Measurements from ENCODE around the gene LRP1B. TPM values are rescaled to one million over a fixed set of nuclear protein-coding genes. Genes with fewer than 3 reads are reported as not detected.

The LRP1B gene
- total RNA-seq, 4 donors from 2014 or later: 0.85 to 3.3 (median 1.1) TPM; not detected in 1

DNA sequence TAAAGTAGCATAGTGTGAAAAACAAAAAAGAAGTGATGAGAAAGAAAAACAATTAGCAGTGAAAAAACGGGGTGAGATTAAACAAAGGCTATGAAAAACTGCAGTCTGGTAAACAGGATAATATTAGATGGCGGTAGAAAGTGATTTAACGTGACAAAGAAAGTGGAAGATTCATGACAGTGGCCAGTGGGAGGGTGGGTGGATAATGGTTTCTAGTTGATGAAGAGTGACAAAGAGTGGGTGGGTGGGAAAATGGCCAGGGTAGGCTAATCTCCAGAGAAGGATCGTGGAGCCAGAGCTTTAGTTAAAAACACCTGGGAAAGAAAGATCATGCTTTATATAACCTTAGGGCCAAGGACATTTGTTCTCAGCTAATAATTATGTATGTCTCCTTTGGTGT, 1667.8 kb downstream of the LRP1B start:
- H3K4me1 ChIP-seq: no peaks in the 10 kb centered on the region
- TF ChIP-seq POLR2A (IDR thresholded peaks at IDR 0.05): no peak
- TF ChIP-seq, protein P1, sequence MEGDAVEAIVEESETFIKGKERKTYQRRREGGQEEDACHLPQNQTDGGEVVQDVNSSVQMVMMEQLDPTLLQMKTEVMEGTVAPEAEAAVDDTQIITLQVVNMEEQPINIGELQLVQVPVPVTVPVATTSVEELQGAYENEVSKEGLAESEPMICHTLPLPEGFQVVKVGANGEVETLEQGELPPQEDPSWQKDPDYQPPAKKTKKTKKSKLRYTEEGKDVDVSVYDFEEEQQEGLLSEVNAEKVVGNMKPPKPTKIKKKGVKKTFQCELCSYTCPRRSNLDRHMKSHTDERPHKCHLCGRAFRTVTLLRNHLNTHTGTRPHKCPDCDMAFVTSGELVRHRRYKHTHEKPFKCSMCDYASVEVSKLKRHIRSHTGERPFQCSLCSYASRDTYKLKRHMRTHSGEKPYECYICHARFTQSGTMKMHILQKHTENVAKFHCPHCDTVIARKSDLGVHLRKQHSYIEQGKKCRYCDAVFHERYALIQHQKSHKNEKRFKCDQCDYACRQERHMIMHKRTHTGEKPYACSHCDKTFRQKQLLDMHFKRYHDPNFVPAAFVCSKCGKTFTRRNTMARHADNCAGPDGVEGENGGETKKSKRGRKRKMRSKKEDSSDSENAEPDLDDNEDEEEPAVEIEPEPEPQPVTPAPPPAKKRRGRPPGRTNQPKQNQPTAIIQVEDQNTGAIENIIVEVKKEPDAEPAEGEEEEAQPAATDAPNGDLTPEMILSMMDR (IDR thresholded peaks at IDR 0.05): no peak
- no peak overlapping the region for H3K27ac ChIP-seq

DNA sequence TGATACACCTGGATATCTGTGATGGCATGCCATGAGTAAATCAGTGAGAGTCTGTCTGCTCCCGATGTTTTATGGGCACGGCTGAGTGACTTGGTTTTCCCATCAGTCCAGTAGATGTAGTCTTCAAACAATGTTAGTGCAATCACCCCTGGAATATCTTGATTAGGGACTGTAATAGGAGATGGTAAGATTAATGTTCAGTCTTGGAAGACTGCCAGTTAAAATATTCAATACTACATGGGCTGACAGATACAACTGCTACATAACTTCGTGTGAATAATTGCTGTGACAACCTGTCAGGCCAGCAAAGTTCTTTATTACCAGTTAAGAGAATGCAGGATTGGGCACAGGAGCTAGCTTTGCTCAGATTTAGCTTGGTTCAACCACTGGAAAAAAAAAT, 1673.3 kb downstream of the LRP1B start:
- Histone ChIP-seq H3K27me3 (no peaks in the 10 kb centered on the region), H3K36me3 (no peaks in the 10 kb centered on the region), H3K4me3 (no peak overlapping the region), H3K27ac (no peak overlapping the region), H3K9me3 (no peaks in the 10 kb centered on the region), H3K4me1 (no peaks in the 10 kb centered on the region)
- no peak for DNase-seq
- no peak for TF ChIP-seq POLR2A (IDR thresholded peaks at IDR 0.05)
- TF ChIP-seq, protein P1 (IDR thresholded peaks at IDR 0.05): no peak

More for the DNA sequence above, 1667.8 kb downstream of the LRP1B start:
- H3K4me3 ChIP-seq: no peak overlapping the region
- no peaks in the 10 kb centered on the region for H3K27me3 ChIP-seq
- H3K36me3 ChIP-seq: no peaks in the 10 kb centered on the region
- DNase-seq: no peak
- no peaks in the 10 kb centered on the region for H3K9me3 ChIP-seq

DNA sequence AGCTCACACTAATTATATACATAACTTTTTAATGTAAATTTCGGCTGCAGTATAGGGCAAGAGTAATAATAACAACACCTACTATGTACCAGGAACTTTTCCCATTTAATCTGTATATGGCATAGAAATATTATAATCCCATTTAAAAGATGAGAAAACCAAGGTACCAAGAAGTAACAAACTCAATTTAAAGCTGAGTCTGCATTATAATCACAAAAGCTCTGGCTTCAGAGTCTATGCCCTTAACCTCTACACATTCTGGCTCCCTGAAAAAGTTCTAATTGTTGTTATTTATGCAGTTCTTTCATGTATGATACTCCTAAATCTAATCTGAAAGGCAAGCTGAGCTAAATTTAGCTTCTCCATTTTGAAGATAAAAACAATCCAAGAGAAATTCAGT, 1675.5 kb downstream of the LRP1B start:
- TF ChIP-seq, protein P1 (IDR thresholded peaks at IDR 0.05): no peak
- no peak for TF ChIP-seq POLR2A (IDR thresholded peaks at IDR 0.05)
- DNase-seq: no peak
- no peaks in the 10 kb centered on the region for H3K4me1 ChIP-seq
- no peak overlapping the region for H3K27ac ChIP-seq
- H3K9me3 ChIP-seq: no peaks in the 10 kb centered on the region
- H3K4me3 ChIP-seq: no peak overlapping the region
- H3K27me3 ChIP-seq: no peaks in the 10 kb centered on the region
- no peaks in the 10 kb centered on the region for H3K36me3 ChIP-seq

DNA sequence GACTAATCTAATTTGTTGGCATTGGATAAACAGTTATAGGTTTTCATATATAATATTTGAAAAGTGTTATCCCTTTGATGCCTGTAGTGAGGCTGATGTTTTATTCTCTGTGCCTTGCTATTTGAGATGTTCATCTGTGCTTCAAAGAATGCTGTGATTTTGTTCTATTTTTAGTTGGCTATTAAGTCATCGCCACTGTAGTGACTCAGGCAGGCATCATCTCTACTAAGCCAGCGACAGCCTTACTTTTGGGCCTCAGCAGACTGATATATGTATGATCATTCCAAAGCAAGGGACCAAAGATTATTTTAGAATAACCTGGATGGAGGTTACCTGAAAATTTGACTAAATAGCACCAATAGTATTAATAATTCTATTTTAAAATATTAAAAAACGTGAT, 1676.1 kb downstream of the LRP1B start:
- Histone ChIP-seq H3K27me3 (no peaks in the 10 kb centered on the region), H3K36me3 (no peaks in the 10 kb centered on the region), H3K27ac (no peak overlapping the region), H3K9me3 (no peaks in the 10 kb centered on the region), H3K4me1 (no peaks in the 10 kb centered on the region), H3K4me3 (no peak overlapping the region)
- no peak for TF ChIP-seq POLR2A (IDR thresholded peaks at IDR 0.05)
- TF ChIP-seq, protein P1 (IDR thresholded peaks at IDR 0.05): no peak
- no peak for DNase-seq

DNA sequence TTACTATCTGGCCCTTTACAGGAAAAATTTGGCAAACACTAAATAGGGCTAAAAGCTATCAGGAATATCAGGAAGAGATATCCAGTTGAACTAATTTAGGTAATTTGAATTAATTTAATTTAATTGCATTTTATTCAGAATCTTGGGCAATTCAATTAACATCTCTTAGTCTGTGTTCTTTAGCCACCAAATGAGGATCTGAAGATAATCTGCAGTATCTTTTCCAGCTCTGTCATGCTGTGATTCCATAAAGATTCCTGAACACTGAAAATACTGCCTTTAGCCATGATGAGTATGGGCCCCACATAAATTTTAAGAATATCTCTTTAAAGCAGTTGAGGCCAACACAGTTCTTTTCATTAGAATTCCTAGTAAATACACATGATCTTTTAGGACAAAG, 1679.5 kb downstream of the LRP1B start:
- no peak overlapping the region for H3K27ac ChIP-seq
- H3K9me3 ChIP-seq: no peaks in the 10 kb centered on the region
- no peaks in the 10 kb centered on the region for H3K36me3 ChIP-seq
- H3K27me3 ChIP-seq: no peaks in the 10 kb centered on the region
- H3K4me3 ChIP-seq: no peak overlapping the region
- no peaks in the 10 kb centered on the region for H3K4me1 ChIP-seq
- no peak for DNase-seq
- no peak for TF ChIP-seq POLR2A (IDR thresholded peaks at IDR 0.05)
- TF ChIP-seq, protein P1 (IDR thresholded peaks at IDR 0.05): no peak

DNA sequence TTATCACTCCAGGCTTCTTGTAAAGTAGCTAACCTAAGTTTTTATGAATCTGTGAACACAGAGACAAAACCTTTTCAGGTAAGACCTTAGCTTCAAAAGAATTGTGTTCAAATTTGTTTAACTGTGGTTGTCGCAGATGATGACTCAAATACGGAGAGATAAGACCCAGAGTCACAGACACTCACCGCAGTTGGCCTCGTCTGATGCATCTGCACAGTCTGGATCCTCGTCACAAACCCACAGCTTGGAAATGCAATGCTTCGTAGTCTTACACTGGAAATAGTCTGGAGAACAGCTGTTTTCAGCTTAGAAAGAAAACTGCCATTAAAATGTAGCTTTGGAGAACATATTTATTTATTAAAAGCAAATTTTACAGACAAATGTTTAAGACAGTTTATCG, 1688.5 kb downstream of the LRP1B start:
- Histone ChIP-seq H3K36me3 (no peaks in the 10 kb centered on the region), H3K27ac (no peak overlapping the region), H3K4me3 (no peak overlapping the region), H3K9me3 (no peaks in the 10 kb centered on the region), H3K27me3 (no peaks in the 10 kb centered on the region), H3K4me1 (no peaks in the 10 kb centered on the region)
- no peak for TF ChIP-seq POLR2A (IDR thresholded peaks at IDR 0.05)
- TF ChIP-seq, protein P1 (IDR thresholded peaks at IDR 0.05): no peak
- no peak for DNase-seq

Data from Peyer's patch (tissue), 4 donors.